KOPT-K1 (cell line): ENCODE measurements around the gene CCDC169.
"Not testable (repeated sequence)": the region's sequence is repeated elsewhere in the genome, so short reads cannot be mapped to it uniquely, and the experiment has no call there.

Experiments
- H3K27ac ChIP-seq: fragments of 200-600 bp; sonication (generic); 2 replicates; pipeline ENCODE4 v1.5.1; 2016; ENCODE audit warnings: antibody characterized with exemption, mild to moderate bottlenecking, low read depth, low read length; ENCODE audit not compliant: poor library complexity, severe bottlenecking
- H3K36me3 ChIP-seq: fragments of 200-600 bp; sonication (generic); 2 replicates; pipeline ENCODE4 v1.5.1; 2017; ENCODE audit warnings: antibody characterized with exemption, mild to moderate bottlenecking, low read length, moderate library complexity; ENCODE audit not compliant: insufficient read depth
- H3K9me3 ChIP-seq: fragments of 200-600 bp; sonication (generic); 2 replicates; pipeline ENCODE4 v1.5.1; 2017; ENCODE audit warnings: antibody characterized with exemption, low read length, mild to moderate bottlenecking; ENCODE audit not compliant: insufficient read depth, poor library complexity, severe bottlenecking

The CCDC169 gene

GRCh38 chr13:36328821-36329220 lies 31.2 kb upstream of the CCDC169 start:
- no peaks in the 10 kb centered on the region for H3K36me3 ChIP-seq
- no peaks in the 10 kb centered on the region for H3K9me3 ChIP-seq
- H3K27ac ChIP-seq: no peak overlapping the region

GRCh38 chr13:36325912-36326311 lies 28.3 kb upstream of the CCDC169 start:
- H3K36me3 ChIP-seq: no peaks in the 10 kb centered on the region
- H3K27ac ChIP-seq: no peak overlapping the region
- no peaks in the 10 kb centered on the region for H3K9me3 ChIP-seq

GRCh38 chr13:36324881-36325280 lies 27.3 kb upstream of the CCDC169 start:
- H3K27ac ChIP-seq, H3K36me3 ChIP-seq: not testable (repeated sequence)

GRCh38 chr13:36323951-36324566 lies 26.4 kb upstream of the CCDC169 start:
- H3K9me3 ChIP-seq: no peaks in the 10 kb centered on the region
- H3K27ac ChIP-seq: no peak overlapping the region
- H3K36me3 ChIP-seq: no peaks in the 10 kb centered on the region

More at GRCh38 chr13:36324881-36325280, 27.3 kb upstream of the CCDC169 start:
- H3K9me3 ChIP-seq: not testable (repeated sequence)

GRCh38 chr13:36323408-36323807 lies 25.8 kb upstream of the CCDC169 start:
- Histone ChIP-seq H3K27ac (no peak overlapping the region), H3K9me3 (no peaks in the 10 kb centered on the region), H3K36me3 (no peaks in the 10 kb centered on the region)

GRCh38 chr13:36319793-36320192 lies 22.2 kb upstream of the CCDC169 start:
- H3K9me3 ChIP-seq, H3K36me3 ChIP-seq, H3K27ac ChIP-seq: not testable (repeated sequence)

- no peak overlapping the region for H3K27ac ChIP-seq
- H3K36me3 ChIP-seq: no peaks in the 10 kb centered on the region
- H3K9me3 ChIP-seq: no peaks in the 10 kb centered on the region
Measured at GRCh38 chr13:36313047-36313969, 15.7 kb upstream of the CCDC169 start.

GRCh38 chr13:36310417-36311108 lies 12.9 kb upstream of the CCDC169 start:
- Histone ChIP-seq H3K27ac (no peak overlapping the region), H3K9me3 (no peaks in the 10 kb centered on the region), H3K36me3 (no peaks in the 10 kb centered on the region)

GRCh38 chr13:36302289-36302688 lies 4.7 kb upstream of the CCDC169 start:
- no peaks in the 10 kb centered on the region for H3K9me3 ChIP-seq
- H3K27ac ChIP-seq: no peak overlapping the region
- no peaks in the 10 kb centered on the region for H3K36me3 ChIP-seq

GRCh38 chr13:36299469-36299868 lies 1.9 kb upstream of the CCDC169 start:
- H3K9me3 ChIP-seq, H3K36me3 ChIP-seq, H3K27ac ChIP-seq: not testable (repeated sequence)

- H3K27ac ChIP-seq: no peak overlapping the region
- H3K36me3 ChIP-seq: no peaks in the 10 kb centered on the region
- no peaks in the 10 kb centered on the region for H3K9me3 ChIP-seq
Measured at GRCh38 chr13:36298535-36299068, 988 bp upstream of the CCDC169 start.

- no peak overlapping the region for H3K27ac ChIP-seq
- H3K9me3 ChIP-seq: peaks cover 9% of the 10 kb centered on the region
- no peaks in the 10 kb centered on the region for H3K36me3 ChIP-seq
Measured at GRCh38 chr13:36294096-36294495, 3.5 kb downstream of the CCDC169 start.

- H3K9me3 ChIP-seq: peaks cover 15% of the 10 kb centered on the region
- H3K36me3 ChIP-seq: no peaks in the 10 kb centered on the region
- no peak overlapping the region for H3K27ac ChIP-seq
Measured at GRCh38 chr13:36293497-36293896, 4.1 kb downstream of the CCDC169 start.

- Histone ChIP-seq H3K36me3 (no peaks in the 10 kb centered on the region), H3K27ac (no peak overlapping the region), H3K9me3 (peaks cover 17% of the 10 kb centered on the region)
Measured at GRCh38 chr13:36288794-36289391, 8.7 kb downstream of the CCDC169 start.

- Histone ChIP-seq H3K36me3 (no peaks in the 10 kb centered on the region), H3K27ac (no peak overlapping the region)
Measured at GRCh38 chr13:36286006-36286405, 11.6 kb downstream of the CCDC169 start.

More at GRCh38 chr13:36286006-36286405, 11.6 kb downstream of the CCDC169 start:
- peaks cover 17% of the 10 kb centered on the region for H3K9me3 ChIP-seq
